Cardiac septum (tissue), 1 donor: ENCODE results near the gene FAM236C. TPM values are rescaled to one million over a fixed set of nuclear protein-coding genes. Genes with fewer than 3 reads are reported as not detected.
"Not testable (repeated sequence)": the region's sequence is repeated elsewhere in the genome, so short reads cannot be mapped to it uniquely, and the experiment has no call there.

ENCODE experiments used
- DNase-seq: peaks from one replicate; pipeline ENCODE4 v3.0.0-alpha.2; 2020; ENCODE audit warnings: low spot score
- intact Hi-C: fragments of 100-400 bp; cut with DNase I; formaldehyde crosslinking; loops from one replicate; pipeline ENCODE4 v1.14.0; 2022
- long read RNA-seq: library from polyadenylated mRNA; unstranded; transcript quantifications from one replicate; pipeline ENCODE4 v2.0.0, GENCODE V29; 2021
- total RNA-seq: library from RNA; stranded (reverse); fragmentation: NEBNext Ultra II Directional; extraction: Animal tissue kit (Norgen Biotek cat#: 25700); gene quantifications from one replicate; pipeline ENCODE4 v1.2.1, GENCODE V29; 2021
- donor health status: DM: no; HTN: no; CAD: no.

Gene FAM236C
- total RNA-seq = not detected
- long read RNA-seq = 0 reads

DNA sequence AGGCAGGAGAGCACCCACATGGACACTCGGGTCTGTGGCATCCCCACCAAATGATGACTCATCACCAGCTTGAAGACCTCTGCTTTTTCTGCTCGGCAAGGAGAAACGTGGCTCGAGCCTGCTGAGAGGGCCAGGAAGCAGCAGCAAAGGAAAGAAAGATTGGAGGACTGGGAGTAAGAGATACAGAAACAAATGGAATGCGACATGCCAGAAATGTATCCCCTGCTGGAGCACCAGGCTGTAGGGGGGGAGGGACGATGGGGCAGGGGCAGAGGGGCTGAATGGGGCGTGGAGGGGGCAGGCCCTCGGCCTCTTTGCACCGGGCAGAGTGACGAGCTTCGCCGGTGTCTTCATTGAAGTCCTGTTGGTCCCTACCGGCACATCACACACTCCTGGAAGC, at the start of gene FAM236C:
Gene FAM236C, plus strand, starts transcription at position 301 of the 400 bp plus-strand sequence. CDS start 100 bp downstream, outside the sequence.
- DNase-seq, intact Hi-C loops: not testable (repeated sequence)

DNA sequence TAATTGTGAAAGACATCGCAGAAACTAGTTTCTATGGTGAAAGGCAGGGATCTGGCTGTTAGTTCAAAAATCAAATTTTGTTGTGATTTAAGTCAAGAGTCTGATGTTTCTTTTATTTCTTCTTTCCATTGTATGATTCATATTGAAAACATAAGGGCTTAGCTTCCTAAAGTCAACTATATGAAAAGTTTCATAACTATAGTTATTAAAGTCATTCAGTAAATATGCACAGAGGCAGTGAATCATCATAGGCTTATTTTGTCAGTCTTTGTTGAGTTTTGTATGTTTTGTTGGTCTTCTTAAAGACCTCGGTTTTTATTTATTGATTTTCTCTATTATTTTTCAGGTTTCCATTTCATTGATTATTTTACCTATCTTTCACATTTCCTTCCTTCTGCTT, 29.5 kb upstream of the FAM236C start:
- intact Hi-C loops = not testable (repeated sequence)

DNA sequence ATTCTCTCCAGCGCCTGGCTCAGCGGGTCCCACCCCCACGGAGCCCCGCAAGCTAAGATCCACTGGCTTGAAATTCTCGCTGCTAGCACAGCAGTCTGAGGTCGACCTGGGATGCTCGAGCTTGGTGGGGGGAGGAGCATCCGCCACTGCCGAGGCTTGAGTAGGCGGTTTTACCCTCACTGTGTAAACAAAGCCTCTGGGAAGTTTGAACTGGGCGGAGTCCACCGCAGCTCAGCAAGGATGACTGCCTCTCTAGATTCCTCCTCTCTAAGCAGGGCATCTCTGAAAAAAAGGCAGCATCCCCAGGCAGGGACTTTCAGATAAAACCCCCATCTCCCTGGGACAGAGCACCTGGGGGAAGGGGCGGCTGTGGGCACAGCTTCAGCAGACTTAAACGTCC, 22.7 kb upstream of the FAM236C start:
- DNase-seq, intact Hi-C loops: not testable (repeated sequence)

More for the DNA sequence above, 29.5 kb upstream of the FAM236C start:
- DNase-seq = not testable (repeated sequence)

DNA sequence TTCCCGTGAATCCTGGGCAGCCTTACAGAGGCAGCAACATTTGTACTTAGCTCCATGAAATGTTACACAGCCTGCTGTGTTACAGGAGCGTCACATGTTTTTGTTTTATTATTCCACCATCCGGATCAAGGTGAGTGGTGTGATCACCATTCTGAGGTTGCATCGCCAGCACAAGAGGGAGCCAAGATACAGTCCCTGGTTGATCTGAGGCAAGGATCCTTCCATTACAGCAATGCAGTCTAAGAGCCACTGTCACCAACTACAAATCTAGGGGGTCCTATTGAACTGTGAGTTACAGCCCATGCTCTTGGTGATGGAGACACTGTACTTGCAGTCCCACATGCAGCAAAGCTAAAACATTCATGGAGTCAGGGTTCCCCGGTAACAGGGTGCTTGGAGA, 3.7 kb downstream of the FAM236C start:
- DNase-seq, intact Hi-C loops: not testable (repeated sequence)

DNA sequence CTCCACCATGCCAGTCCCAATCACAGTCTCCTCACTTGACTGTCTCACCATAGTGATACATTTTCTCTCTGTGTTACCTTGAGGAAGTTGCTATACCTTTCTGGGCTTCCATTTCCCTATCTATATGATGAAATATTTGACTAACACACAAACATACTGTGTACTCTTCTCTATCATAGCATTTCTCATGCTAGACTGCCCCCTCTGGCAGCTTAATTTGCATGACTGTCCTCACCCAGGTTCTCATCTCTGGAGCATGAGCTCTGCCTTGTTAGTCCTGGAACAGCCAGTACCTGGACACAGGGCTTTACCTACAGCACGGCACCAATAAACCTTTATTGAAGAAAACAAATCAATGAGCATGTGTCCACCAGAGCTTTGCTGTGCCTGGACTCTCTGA, 19.9 kb downstream of the FAM236C start:
- intact Hi-C loops, DNase-seq: not testable (repeated sequence)

DNA sequence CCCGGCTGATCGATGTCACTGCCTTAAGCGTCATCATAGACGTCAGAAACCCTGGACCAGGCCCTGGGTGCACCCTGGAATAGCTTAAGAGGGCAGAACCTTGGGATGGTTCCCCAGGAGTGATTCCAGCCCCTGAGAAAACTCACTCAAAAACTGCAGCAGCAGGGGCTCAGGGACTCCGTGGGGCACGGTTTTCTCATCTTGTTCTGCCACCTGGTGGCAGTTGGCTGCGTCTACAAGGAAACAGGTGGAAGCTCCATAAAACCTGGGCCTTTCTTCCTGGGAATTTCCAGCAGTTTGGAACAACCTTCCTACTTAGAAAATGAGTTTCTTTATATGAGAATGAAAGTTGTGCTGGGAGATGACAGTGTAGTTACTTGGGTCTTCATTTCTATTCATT, 24.0 kb downstream of the FAM236C start:
- DNase-seq, intact Hi-C loops: not testable (repeated sequence)

DNA sequence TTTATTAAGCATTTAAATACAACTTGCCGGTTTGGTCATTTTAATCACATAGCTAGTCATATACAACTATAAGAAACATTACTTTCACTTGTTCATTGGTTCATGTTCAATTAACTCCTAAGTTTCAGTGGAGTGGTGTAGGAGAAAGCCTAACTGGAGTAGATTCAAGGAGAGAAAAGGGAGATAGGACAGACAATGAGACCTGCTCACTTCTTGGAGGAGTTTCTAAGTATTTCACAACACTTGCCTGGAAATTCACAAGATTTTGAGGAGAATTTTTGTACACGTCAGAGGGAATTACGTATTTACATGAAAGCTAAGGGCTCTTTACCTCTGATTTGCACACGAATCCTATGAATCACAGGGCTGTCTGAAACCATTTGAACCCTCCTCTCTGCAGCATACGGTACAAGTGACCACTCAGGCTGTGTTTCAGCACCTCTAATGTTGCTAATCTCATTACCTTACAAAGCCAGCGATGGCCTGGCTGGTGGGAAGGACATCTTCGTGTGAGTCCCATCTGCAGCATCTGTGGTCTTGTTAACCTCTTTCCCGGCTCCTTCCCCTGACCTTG, 24.6 kb downstream of the FAM236C start:
- intact Hi-C loops, DNase-seq: not testable (repeated sequence)

DNA sequence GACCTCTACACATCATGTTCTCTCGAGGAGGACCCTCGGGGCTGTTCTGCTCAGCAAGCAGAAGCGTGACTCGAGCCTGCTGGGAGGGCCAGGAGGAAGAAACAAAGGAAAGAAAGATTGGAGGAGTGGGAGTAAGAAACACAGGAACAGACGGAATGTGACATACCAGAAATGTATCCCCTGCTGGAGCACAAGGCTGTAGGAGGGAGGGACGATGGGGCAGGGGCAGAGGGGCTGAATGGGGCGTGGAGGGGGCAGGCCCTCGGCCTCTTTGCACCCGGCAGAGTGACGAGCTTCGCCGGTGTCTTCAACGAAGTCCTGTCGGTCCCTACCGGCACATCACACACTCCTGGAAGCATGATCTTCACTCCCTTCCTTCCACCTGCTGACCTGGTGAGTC, 25.5 kb downstream of the FAM236C start, which contains the start of gene FAM236A:
Gene FAM236A, plus strand, starts transcription at position 301 of the 400 bp plus-strand sequence. Its CDS starts 57 bp downstream, at position 358.
- DNase-seq, intact Hi-C loops: not testable (repeated sequence)

DNA sequence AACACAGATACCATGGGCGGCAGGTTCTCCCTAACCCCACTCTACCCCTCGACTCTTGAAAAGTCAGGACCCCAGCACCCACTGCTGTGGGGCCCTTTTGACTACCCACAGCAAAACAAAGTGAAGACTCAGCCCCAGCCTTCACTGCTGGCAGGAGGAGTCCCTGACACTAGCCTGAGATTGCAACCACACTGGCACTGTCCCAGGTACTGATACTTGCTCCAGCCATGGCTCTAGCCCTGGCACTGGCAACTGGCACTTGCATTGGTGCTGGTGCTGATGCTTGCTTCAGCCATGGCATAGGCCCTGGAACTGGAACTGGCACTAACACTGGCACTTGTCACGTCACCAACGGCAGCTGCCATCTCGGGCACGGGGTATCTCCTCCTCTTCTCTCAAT, 29.9 kb downstream of the FAM236C start:
- DNase-seq, intact Hi-C loops: not testable (repeated sequence)

DNA sequence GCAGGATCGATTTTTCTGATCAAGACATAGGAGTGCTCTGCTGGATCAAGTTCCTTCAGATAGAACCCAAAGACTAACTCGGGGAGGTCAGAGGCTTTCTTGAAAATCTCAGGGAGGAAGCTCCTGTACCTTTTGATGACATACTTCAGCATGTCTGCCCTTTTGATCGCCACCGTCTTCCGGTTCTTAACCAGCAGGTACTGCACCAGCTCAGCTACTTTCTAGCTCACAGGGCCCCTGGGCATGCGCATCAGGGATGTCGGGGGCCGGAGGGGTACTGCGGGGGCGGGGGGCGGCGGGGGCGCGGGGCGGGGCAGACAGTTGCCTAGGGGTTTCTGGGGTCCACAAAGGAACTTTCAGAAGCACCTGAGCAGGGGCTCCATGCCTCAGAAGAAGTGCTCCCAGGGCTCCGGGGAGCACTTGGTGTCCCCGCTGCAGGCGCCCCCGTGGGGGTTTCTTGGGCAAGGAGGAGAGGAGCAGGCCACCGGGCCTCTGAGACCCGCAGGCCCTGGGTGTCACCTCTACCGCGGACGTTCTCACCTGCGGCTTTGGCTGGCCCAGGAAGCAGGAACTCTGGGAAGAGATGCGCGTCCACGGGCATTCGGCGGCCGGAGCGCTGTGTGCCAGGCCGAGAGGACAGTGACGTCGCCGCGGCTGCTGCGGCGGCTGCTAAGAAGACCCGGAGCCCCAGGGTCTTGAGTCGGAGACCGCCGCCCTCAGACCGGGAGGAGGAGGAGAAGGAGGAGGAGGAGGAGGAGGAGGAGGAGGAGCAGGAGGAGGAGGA, 30.8 kb downstream of the FAM236C start:
- intact Hi-C loops, DNase-seq: not testable (repeated sequence)

DNA sequence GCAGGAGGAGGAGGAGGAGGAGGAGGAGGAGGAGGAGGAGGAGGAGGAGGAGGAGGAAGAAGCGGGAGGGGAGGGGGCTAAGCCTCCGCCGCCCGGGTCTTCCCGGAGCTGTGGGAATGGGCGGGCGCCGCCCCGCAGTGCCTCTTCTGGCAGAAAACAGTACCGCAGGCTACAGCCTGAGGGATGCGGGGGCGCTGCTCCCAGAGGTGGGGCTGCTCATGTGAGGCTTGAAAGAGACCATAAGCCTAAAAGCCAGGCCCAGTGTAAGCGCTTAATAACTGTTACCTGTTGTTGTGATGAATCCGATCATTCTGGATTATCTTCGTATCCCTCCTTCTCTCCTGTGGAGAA, 31.4 kb downstream of the FAM236C start, which contains the start of gene DMRTC1:
Gene DMRTC1, minus strand, starts transcription at position 19 of the 351 bp plus-strand sequence. CDS start 68,143 bp downstream, outside the sequence.
- DNase-seq, intact Hi-C loops: not testable (repeated sequence)

DNA sequence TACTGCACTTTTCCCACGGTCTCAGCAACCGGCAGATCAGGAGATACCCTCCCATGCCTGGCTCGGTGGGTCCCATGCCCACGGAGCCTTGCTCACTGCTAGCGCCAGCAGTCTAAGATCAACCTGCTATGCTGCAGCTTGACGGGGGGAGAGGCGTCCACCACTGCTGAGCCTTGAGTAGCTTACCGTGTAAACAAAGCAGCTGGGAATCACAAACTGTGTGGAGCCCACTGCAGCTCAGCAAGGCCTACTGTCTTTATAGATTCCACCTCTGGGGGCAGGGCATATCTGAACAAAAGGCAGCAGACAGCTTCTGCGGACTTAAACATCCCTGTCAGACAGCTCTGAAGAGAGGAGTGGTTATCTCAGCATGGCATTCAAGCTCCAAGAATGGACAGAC, 47.6 kb downstream of the FAM236C start:
- DNase-seq, intact Hi-C loops: not testable (repeated sequence)

Other genes with a start within 250 kb of the FAM236C start
- gene PHKA1, start 198.3 kb upstream of the FAM236C start, total RNA-seq = 5.8 TPM
- gene DMRTC1B, start 135.7 kb upstream of the FAM236C start, total RNA-seq = not detected
- not detected for gene FAM236B, start 130.0 kb upstream of the FAM236C start, total RNA-seq
- gene FAM236D, start 104.4 kb upstream of the FAM236C start, total RNA-seq = not detected
- not detected for gene FAM236A, start 25.6 kb downstream of the FAM236C start, total RNA-seq
- gene DMRTC1, start 31.2 kb downstream of the FAM236C start, total RNA-seq = not detected
- gene PABPC1L2B, start 90.3 kb downstream of the FAM236C start, total RNA-seq = not detected
- not detected for gene PABPC1L2A, start 166.9 kb downstream of the FAM236C start, total RNA-seq